Measurements from ENCODE around the gene ARSB.

GRCh38 chr5:78843436-78843835 lies 141.7 kb downstream of the ARSB start:
- TF ChIP-seq EZH2phosphoT487 (IDR thresholded peaks at IDR 0.05; ENCODE audit: insufficient read depth, low read depth): no peak
- no peak for TF ChIP-seq EZH2 (IDR thresholded peaks at IDR 0.05; ENCODE audit: insufficient read depth, poor library complexity, severe bottlenecking)
